Prostate gland (tissue), 2 donors: ENCODE data around the gene RPS6KA3.

Experiments used
- CTCF ChIP-seq, 4 experiments: fragments of 200-600 bp in 2 of 4; fragments of 450-650 bp in 2 of 4; sonication (generic) in 2 of 4; IDR thresholded peaks; 1 replicate in 3 of 4; 2 replicates in 1 of 4; pipeline ENCODE4 v1.5.1; 2016 to 2019; ENCODE audit warnings: antibody characterized with exemption in 4 of 4, mild to moderate bottlenecking in 2 of 4, moderate library complexity in 2 of 4
- POLR2AphosphoS5 ChIP-seq: sonication (generic); formaldehyde crosslinking; IDR thresholded peaks from one replicate; pipeline ENCODE4 v1.6.1; 2017; ENCODE audit warnings: antibody characterized with exemption

- TF ChIP-seq CTCF (IDR thresholded peaks at IDR 0.05) (no peak), POLR2AphosphoS5 (no peak)
Measured at GRCh38 chrX:20132666-20133065, 134.0 kb downstream of the RPS6KA3 start.
